ENCODE measurements around the gene TSFM.

The TSFM gene

DNA sequence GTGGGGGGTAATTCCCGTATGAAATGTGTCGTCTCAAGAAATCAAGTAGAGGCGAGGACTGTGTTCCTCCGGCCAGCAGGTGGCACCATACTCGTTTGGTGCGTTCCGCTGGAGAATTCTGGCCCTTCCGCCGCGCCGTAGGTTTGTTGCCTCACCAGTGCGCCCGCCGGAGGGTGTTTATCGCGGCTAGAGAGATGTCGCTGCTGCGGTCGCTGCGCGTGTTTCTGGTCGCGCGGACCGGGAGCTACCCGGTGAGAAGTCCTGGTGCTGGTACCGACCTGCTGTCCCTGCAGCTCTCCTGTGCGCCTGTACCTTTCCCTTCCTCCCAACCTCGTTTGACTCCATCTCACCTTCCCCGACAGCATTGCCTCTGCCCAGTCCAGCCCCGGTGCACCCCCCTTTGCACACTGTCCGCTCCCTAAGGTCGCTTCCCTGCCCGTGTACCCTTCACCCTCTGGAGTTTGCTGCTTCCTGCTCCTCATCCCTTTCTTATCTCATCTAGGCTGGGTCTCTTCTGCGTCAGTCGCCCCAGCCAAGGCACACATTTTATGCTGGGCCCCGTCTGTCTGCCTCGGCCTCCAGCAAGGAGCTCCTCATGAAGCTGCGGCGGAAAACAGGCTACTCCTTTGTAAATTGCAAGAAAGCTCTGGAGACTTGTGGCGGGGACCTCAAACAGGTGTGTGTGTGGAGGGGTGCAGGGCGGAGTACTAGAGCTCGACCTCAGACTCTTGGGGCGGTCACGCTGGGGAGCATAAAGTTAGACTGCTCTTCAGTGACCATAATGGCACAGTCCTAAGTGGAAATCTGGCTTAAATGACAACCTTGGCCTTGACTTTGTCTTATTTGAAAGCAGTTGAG, at the start of gene TSFM:
TSFM (plus strand) TSS at position 180 of the 858 bp plus-strand sequence; CDS start at position 195, 15 bp downstream.
- Histone ChIP-seq H3K9me3 (ENCODE audit: low read length) (no peaks in the 10 kb centered on the region), H3K4me1 (ENCODE audit: insufficient read depth, low read length) (peaks cover 5% of the 10 kb centered on the region), H3K36me3 (ENCODE audit: insufficient read depth, low read length) (peaks cover 31% of the 10 kb centered on the region), H2AFZ (ENCODE audit: low read depth, low read length) (peak within 1 kb of the TSS; percentile 78), H3K27me3 (ENCODE audit: insufficient read depth, low read length) (no peaks in the 10 kb centered on the region), H3K4me3 (ENCODE audit: low read length) (peak within 1 kb of the TSS; percentile 94)

- Histone ChIP-seq H3K9me3 (ENCODE audit: low read length) (no peaks in the 10 kb centered on the region), H3K4me3 (ENCODE audit: low read length) (no peak overlapping the region), H3K4me1 (ENCODE audit: insufficient read depth, low read length) (peaks cover 28% of the 10 kb centered on the region), H2AFZ (ENCODE audit: low read depth, low read length) (no peak overlapping the region), H3K36me3 (ENCODE audit: insufficient read depth, low read length) (peaks cover 13% of the 10 kb centered on the region), H3K27me3 (ENCODE audit: insufficient read depth, low read length) (no peaks in the 10 kb centered on the region)
These were observed 48.7 kb upstream of the TSFM start for GRCh38 chr12:57733928-57734327.

DNA sequence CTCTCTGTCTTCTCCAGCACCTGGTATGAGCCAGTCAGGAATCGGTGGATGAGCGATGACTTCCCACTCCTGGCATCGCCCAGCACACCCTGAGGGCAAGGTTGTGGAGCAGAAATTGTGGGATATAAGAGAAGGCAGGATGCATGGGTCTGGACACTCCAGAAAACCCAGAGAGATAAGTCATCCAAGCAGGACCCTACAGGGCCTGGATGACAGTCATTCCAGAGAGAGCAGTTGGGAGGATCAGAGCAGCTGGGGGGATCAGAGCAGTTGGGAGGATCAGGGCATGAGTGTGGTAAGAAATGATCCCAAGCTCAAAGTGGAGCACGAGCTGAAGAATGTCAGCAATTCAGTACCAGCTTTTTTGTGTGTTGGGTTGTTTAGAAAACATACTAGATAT, 48.0 kb upstream of the TSFM start:
- Histone ChIP-seq H3K4me1 (ENCODE audit: insufficient read depth, low read length) (peaks cover 34% of the 10 kb centered on the region), H3K36me3 (ENCODE audit: insufficient read depth, low read length) (peaks cover 9% of the 10 kb centered on the region), H2AFZ (ENCODE audit: low read depth, low read length) (no peak overlapping the region), H3K27me3 (ENCODE audit: insufficient read depth, low read length) (no peaks in the 10 kb centered on the region), H3K4me3 (ENCODE audit: low read length) (no peak overlapping the region), H3K9me3 (ENCODE audit: low read length) (no peaks in the 10 kb centered on the region)

GRCh38 chr12:57735198-57735855, 47.3 kb upstream of the TSFM start:
- no peaks in the 10 kb centered on the region for H3K9me3 ChIP-seq (ENCODE audit: low read length)
- no peaks in the 10 kb centered on the region for H3K27me3 ChIP-seq (ENCODE audit: insufficient read depth, low read length)
- H3K36me3 ChIP-seq (ENCODE audit: insufficient read depth, low read length), result peaks cover 6% of the 10 kb centered on the region
- H3K4me3 ChIP-seq (ENCODE audit: low read length), result peak overlapping the region; percentile 16
- H2AFZ ChIP-seq (ENCODE audit: low read depth, low read length), result peak overlapping the region; percentile 14
- H3K4me1 ChIP-seq (ENCODE audit: insufficient read depth, low read length), result peaks cover 38% of the 10 kb centered on the region

DNA sequence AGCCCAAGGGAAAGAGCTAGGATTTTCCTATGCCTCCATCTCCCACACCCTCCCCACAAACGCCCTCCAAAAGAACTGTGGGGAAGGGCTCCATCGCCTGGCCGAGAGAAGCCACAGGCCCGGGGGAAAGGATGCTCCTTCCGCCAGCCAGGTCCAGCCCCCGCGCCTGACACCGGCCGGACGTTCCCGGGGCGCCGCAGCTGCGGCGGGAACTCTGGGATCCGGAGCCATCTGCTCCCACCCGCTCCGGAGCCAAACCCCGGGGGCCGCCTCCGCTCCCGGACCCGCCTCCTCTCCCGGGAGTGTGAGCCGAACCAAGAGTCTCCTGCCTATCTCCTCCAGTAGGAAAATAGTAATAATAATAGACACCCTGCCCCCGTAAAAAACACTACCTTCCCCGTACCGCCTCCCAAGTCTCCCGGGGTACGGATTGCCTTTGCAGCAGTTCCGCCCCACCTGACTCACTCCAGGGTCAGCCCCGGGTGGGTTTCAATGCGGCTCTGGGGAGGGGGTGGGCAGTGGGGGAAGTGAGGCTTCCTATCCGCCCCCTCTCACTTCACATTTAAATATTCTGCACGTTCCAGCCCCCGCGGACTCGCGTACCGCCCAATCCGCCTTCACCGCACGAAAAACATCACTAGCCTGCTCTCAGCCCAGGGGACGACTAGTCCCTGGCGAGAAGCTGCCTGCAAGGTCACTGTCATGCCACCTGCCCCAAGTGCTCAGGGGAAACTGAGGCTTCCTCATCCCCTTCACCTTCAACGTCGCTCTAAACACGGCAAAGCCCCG, 46.4 kb upstream of the TSFM start:
- no peaks in the 10 kb centered on the region for H3K9me3 ChIP-seq (ENCODE audit: low read length)
- H2AFZ ChIP-seq (ENCODE audit: low read depth, low read length), result peak overlapping the region; percentile 14
- peaks cover 3% of the 10 kb centered on the region for H3K36me3 ChIP-seq (ENCODE audit: insufficient read depth, low read length)
- peaks cover 41% of the 10 kb centered on the region for H3K4me1 ChIP-seq (ENCODE audit: insufficient read depth, low read length)
- no peaks in the 10 kb centered on the region for H3K27me3 ChIP-seq (ENCODE audit: insufficient read depth, low read length)
- peak overlapping the region; percentile 16 for H3K4me3 ChIP-seq (ENCODE audit: low read length)

- Histone ChIP-seq H3K9me3 (ENCODE audit: low read length) (no peaks in the 10 kb centered on the region), H3K36me3 (ENCODE audit: insufficient read depth, low read length) (no peaks in the 10 kb centered on the region), H2AFZ (ENCODE audit: low read depth, low read length) (no peak overlapping the region), H3K4me1 (ENCODE audit: insufficient read depth, low read length) (peaks cover 45% of the 10 kb centered on the region), H3K4me3 (ENCODE audit: low read length) (peak overlapping the region; percentile 16), H3K27me3 (ENCODE audit: insufficient read depth, low read length) (no peaks in the 10 kb centered on the region)
These were observed 45.7 kb upstream of the TSFM start for GRCh38 chr12:57736741-57737466.

DNA sequence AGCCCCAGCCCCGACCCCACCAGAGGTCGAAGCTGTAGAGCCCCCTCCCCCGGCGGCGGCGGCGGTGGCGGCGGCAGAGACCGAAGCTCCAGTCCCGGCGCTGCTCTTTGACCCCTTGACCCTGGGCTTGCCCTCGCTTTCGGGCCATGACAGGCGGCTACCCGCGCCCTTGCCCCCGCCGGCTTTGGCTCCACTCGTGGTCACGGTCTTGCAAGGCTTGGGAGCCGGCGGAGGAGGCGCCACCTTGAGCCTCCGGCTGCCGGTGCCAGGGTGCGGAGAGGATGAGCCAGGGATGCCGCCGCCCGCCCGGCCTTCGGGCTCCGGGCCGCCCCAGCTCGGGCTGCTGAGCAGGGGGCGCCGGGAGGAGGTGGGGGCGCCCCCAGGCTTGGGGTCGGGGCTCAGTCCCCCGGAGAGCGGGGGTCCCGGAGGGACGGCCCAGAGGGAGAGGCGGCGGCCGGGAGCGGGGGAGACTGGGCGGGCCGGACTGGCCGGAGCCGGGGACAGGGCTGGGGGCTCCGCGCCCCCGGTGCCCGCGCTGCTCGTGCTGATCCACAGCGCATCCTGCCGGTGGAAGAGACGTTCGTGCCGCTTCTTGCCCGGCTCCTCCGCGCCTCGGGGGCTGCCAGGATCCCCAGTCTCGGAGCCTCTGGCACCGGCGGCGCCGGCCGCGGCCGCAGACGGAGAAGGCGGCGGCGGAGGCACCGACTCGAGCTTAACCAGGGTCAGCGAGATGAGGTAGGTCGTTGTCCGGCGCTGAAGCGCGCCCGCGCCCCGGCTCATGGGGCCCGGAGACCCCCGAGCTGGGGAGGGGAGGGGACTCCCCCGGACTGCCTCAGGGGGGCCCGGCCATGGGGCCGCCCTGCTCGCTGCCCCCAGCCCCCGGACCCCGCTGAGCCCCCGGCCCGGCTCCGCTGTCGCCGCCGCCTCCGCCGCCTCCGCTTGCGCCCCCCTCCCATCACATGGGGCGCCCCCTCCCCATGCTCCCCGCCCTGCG, 44.8 kb upstream of the TSFM start:
- no peaks in the 10 kb centered on the region for H3K27me3 ChIP-seq (ENCODE audit: insufficient read depth, low read length)
- H3K36me3 ChIP-seq (ENCODE audit: insufficient read depth, low read length), result no peaks in the 10 kb centered on the region
- no peaks in the 10 kb centered on the region for H3K9me3 ChIP-seq (ENCODE audit: low read length)
- peak overlapping the region; percentile 18 for H2AFZ ChIP-seq (ENCODE audit: low read depth, low read length)
- H3K4me1 ChIP-seq (ENCODE audit: insufficient read depth, low read length), result peaks cover 45% of the 10 kb centered on the region
- peak overlapping the region; percentile 61 for H3K4me3 ChIP-seq (ENCODE audit: low read length)

- H3K4me1 ChIP-seq (ENCODE audit: insufficient read depth, low read length), result peaks cover 45% of the 10 kb centered on the region
- H3K27me3 ChIP-seq (ENCODE audit: insufficient read depth, low read length), result no peaks in the 10 kb centered on the region
- no peaks in the 10 kb centered on the region for H3K9me3 ChIP-seq (ENCODE audit: low read length)
- H2AFZ ChIP-seq (ENCODE audit: low read depth, low read length), result peak within 1 kb of the TSS; percentile 18
- H3K36me3 ChIP-seq (ENCODE audit: insufficient read depth, low read length), result no peaks in the 10 kb centered on the region
- peak within 1 kb of the TSS; percentile 61 for H3K4me3 ChIP-seq (ENCODE audit: low read length)
These were observed 43.8 kb upstream of the TSFM start, which contains the start of gene AGAP2 for GRCh38 chr12:57738661-57739237. Gene AGAP2 (minus strand): TSS chr12:57738742. CDS start chr12:57738246, 496 bp downstream.

GRCh38 chr12:57739387-57739786, 43.2 kb upstream of the TSFM start:
- Histone ChIP-seq H2AFZ (ENCODE audit: low read depth, low read length) (peak overlapping the region; percentile 18), H3K4me3 (ENCODE audit: low read length) (peak overlapping the region; percentile 61), H3K27me3 (ENCODE audit: insufficient read depth, low read length) (no peaks in the 10 kb centered on the region), H3K36me3 (ENCODE audit: insufficient read depth, low read length) (no peaks in the 10 kb centered on the region), H3K9me3 (ENCODE audit: low read length) (no peaks in the 10 kb centered on the region), H3K4me1 (ENCODE audit: insufficient read depth, low read length) (peaks cover 45% of the 10 kb centered on the region)

GRCh38 chr12:57739914-57740538, 42.6 kb upstream of the TSFM start:
- Histone ChIP-seq H2AFZ (ENCODE audit: low read depth, low read length) (no peak overlapping the region), H3K36me3 (ENCODE audit: insufficient read depth, low read length) (no peaks in the 10 kb centered on the region), H3K4me3 (ENCODE audit: low read length) (no peak overlapping the region), H3K4me1 (ENCODE audit: insufficient read depth, low read length) (peaks cover 41% of the 10 kb centered on the region), H3K9me3 (ENCODE audit: low read length) (no peaks in the 10 kb centered on the region), H3K27me3 (ENCODE audit: insufficient read depth, low read length) (no peaks in the 10 kb centered on the region)
